Femur (tissue), 1 donor: ENCODE measurements around the gene MYO7A.

ENCODE experiments used
- DNase-seq: peaks from one replicate; pipeline ENCODE4 v3.0.0-alpha.2; 2017

MYO7A gene

GRCh38 chr11:77202941-77203900 is 75.2 kb downstream of the MYO7A start:
- no peak for DNase-seq

GRCh38 chr11:77203901-77204753 is 76.1 kb downstream of the MYO7A start:
- DNase-seq: no peak

- no peak for DNase-seq
Measured at GRCh38 chr11:77204754-77205466, 76.9 kb downstream of the MYO7A start.

- no peak for DNase-seq
Measured at GRCh38 chr11:77205467-77206263, 77.6 kb downstream of the MYO7A start.

GRCh38 chr11:77206264-77207018 is 78.4 kb downstream of the MYO7A start:
- no peak for DNase-seq

- DNase-seq: no peak
Measured at GRCh38 chr11:77207019-77207485, 79.0 kb downstream of the MYO7A start.

- DNase-seq: no peak
Measured at GRCh38 chr11:77207618-77208313, 79.7 kb downstream of the MYO7A start.

GRCh38 chr11:77208535-77208934 is 80.5 kb downstream of the MYO7A start:
- DNase-seq: no peak

GRCh38 chr11:77209663-77210062 is 81.6 kb downstream of the MYO7A start:
- DNase-seq: no peak

GRCh38 chr11:77211040-77211451 is 83.0 kb downstream of the MYO7A start:
- DNase-seq: no peak

- DNase-seq: no peak
Measured at GRCh38 chr11:77211594-77212251, 83.7 kb downstream of the MYO7A start.

GRCh38 chr11:77212314-77213007 is 84.4 kb downstream of the MYO7A start:
- DNase-seq: no peak

- DNase-seq: no peak
Measured at GRCh38 chr11:77213029-77213579, 85.1 kb downstream of the MYO7A start.

GRCh38 chr11:77213589-77214428 is 85.8 kb downstream of the MYO7A start:
- DNase-seq: no peak

- no peak for DNase-seq
Measured at GRCh38 chr11:77214557-77214956, 86.5 kb downstream of the MYO7A start.

- no peak for DNase-seq
Measured at GRCh38 chr11:77215106-77215505, 87.1 kb downstream of the MYO7A start.

GRCh38 chr11:77217156-77217555 is 89.1 kb downstream of the MYO7A start:
- no peak for DNase-seq

- no peak for DNase-seq
Measured at GRCh38 chr11:77223797-77224196, 95.8 kb downstream of the MYO7A start.
